OCI-LY1 (cell line): ENCODE data around the gene RIPK4.

Experiments
- EZH2 ChIP-seq: fragments of 200-600 bp; sonication (generic), shearing (Covaris generic); IDR thresholded peaks from 2 replicates; pipeline ENCODE4 v1.8.0; 2017; ENCODE audit warnings: borderline replicate concordance, mixed run types, mild to moderate bottlenecking, antibody characterized with exemption, low read length, moderate library complexity, mixed read lengths
- TF ChIP-seq, protein P1 (sequence below): fragments of 200-600 bp; sonication (generic), shearing (Covaris generic); IDR thresholded peaks from 2 replicates; pipeline ENCODE4 v1.5.1; 2017; ENCODE audit warnings: mild to moderate bottlenecking, antibody characterized with exemption, low read length, moderate library complexity, mixed read lengths

GRCh38 chr21:41746744-41747006 is 20.2 kb downstream of the RIPK4 start:
- TF ChIP-seq, protein P1, sequence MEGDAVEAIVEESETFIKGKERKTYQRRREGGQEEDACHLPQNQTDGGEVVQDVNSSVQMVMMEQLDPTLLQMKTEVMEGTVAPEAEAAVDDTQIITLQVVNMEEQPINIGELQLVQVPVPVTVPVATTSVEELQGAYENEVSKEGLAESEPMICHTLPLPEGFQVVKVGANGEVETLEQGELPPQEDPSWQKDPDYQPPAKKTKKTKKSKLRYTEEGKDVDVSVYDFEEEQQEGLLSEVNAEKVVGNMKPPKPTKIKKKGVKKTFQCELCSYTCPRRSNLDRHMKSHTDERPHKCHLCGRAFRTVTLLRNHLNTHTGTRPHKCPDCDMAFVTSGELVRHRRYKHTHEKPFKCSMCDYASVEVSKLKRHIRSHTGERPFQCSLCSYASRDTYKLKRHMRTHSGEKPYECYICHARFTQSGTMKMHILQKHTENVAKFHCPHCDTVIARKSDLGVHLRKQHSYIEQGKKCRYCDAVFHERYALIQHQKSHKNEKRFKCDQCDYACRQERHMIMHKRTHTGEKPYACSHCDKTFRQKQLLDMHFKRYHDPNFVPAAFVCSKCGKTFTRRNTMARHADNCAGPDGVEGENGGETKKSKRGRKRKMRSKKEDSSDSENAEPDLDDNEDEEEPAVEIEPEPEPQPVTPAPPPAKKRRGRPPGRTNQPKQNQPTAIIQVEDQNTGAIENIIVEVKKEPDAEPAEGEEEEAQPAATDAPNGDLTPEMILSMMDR = no peak
- no peak for TF ChIP-seq EZH2
